IMR-90 (cell line): ENCODE measurements around the gene UEVLD. TPM values are rescaled to one million over a fixed set of nuclear protein-coding genes. Genes with fewer than 3 reads are reported as not detected.

Experiments
- ATAC-seq: fragments of 200-7000 bp; cut with Tn5 transposase; 2 replicates; pipeline ENCODE4 v1.9.1; 2020; ENCODE audit warnings: low read depth, mild to moderate bottlenecking, moderate library complexity
- BruUV-seq: library from RNA; stranded (reverse); fragments of 400-500 nt; replicated peaks from 2 replicates; lab custom pipeline; 2021; lab: Mats Ljungman, UMichigan
- CTCF ChIA-PET: fragments of 300-600 bp; formaldehyde crosslinking; extraction: SDS; loops from one replicate; lab custom pipeline; 2021; ENCODE audit warnings: antibody characterized with exemption; lab: Yijun Ruan, JAX
- POLR2A ChIA-PET: fragments of 300-600 bp; sonication (Branson Sonifier 250); formaldehyde crosslinking; loops from one replicate; lab custom pipeline; 2022; ENCODE audit warnings: antibody characterized with exemption; ENCODE audit not compliant: unreplicated experiment; lab: Charles Lee
- DNase-seq: peaks from one replicate; pipeline ENCODE4 v3.0.0; 2013
- H2AFZ ChIP-seq: replicated peaks from 2 replicates; pipeline ENCODE3; 2013; ENCODE audit warnings: low read length, mild to moderate bottlenecking; ENCODE audit not compliant: poor library complexity
- H2AK5ac ChIP-seq: 2 replicates; pipeline ENCODE4 v1.6.1; 2013; ENCODE audit warnings: low read depth, low read length, inconsistent platforms
- H2AK9ac ChIP-seq: replicated peaks from 2 replicates; pipeline ENCODE3; 2013; ENCODE audit warnings: mild to moderate bottlenecking, low read depth, low read length, moderate library complexity; ENCODE audit not compliant: poor library complexity
- H2BK120ac ChIP-seq: 2 replicates; pipeline ENCODE4 v1.6.1; 2013; ENCODE audit warnings: low read depth, low read length, inconsistent platforms
- H2BK15ac ChIP-seq: 3 replicates; pipeline ENCODE4 v1.6.1; 2013; ENCODE audit warnings: low read depth, low read length, inconsistent platforms
- H2BK20ac ChIP-seq: 2 replicates; pipeline ENCODE4 v1.6.1; 2013; ENCODE audit warnings: low read depth, mild to moderate bottlenecking, inconsistent platforms, low read length, moderate library complexity
- H2BK5ac ChIP-seq: 2 replicates; pipeline ENCODE4 v1.6.1; 2013; ENCODE audit warnings: mild to moderate bottlenecking, low read depth, low read length, inconsistent platforms; ENCODE audit not compliant: poor library complexity, severe bottlenecking
- H3K14ac ChIP-seq: replicated peaks from 2 replicates; pipeline ENCODE4 v1.6.1; 2013; ENCODE audit warnings: low read depth, low read length, inconsistent platforms
- H3K18ac ChIP-seq: 2 replicates; pipeline ENCODE4 v1.6.1; 2013; ENCODE audit warnings: low read depth, low read length, control low read depth
- H3K23ac ChIP-seq: 2 replicates; pipeline ENCODE4 v1.6.1; 2013; ENCODE audit warnings: low read depth, low read length, inconsistent platforms
- H3K27ac ChIP-seq: 2 replicates; pipeline ENCODE4 v1.5.1; 2013; ENCODE audit warnings: mild to moderate bottlenecking, control low read depth, low read length; ENCODE audit not compliant: insufficient read depth
- H3K27me3 ChIP-seq: 2 replicates; pipeline ENCODE4 v1.6.1; 2013; ENCODE audit warnings: low read length; ENCODE audit not compliant: control insufficient read depth, insufficient read depth
- H3K36me3 ChIP-seq: 2 replicates; pipeline ENCODE4 v1.6.1; 2013; ENCODE audit warnings: low read length, mixed read lengths; ENCODE audit not compliant: control insufficient read depth, insufficient read depth
- H3K4ac ChIP-seq: 2 replicates; pipeline ENCODE4 v1.6.1; 2013; ENCODE audit warnings: low read depth, low read length, inconsistent platforms
- H3K4me1 ChIP-seq: 2 replicates; pipeline ENCODE4 v1.6.1; 2013; ENCODE audit warnings: low read length, mixed read lengths; ENCODE audit not compliant: control insufficient read depth, insufficient read depth
- H3K4me2 ChIP-seq: 2 replicates; pipeline ENCODE4 v1.6.1; 2013; ENCODE audit warnings: low read depth, mild to moderate bottlenecking, control low read depth, low read length, moderate library complexity
- H3K4me3 ChIP-seq: 2 replicates; pipeline ENCODE4 v1.5.1; 2013; ENCODE audit warnings: low read depth, mild to moderate bottlenecking, control low read depth, low read length, moderate library complexity; ENCODE audit not compliant: insufficient read depth
- H3K56ac ChIP-seq: 2 replicates; pipeline ENCODE4 v1.6.1; 2013; ENCODE audit warnings: low read length, inconsistent platforms; ENCODE audit not compliant: insufficient read depth; ENCODE audit errors: extremely low read depth
- H3K79me1 ChIP-seq, 2 experiments: 2 replicates each; pipeline ENCODE4 v1.6.1; 2013; ENCODE audit warnings: low read length in 2 of 2, inconsistent platforms in 1 of 2, low read depth in 1 of 2
- H3K9ac ChIP-seq: 2 replicates; pipeline ENCODE4 v1.6.1; 2013; ENCODE audit warnings: low read depth, low read length, control low read depth
- H3K9me1 ChIP-seq: 2 replicates; pipeline ENCODE4 v1.6.1; 2013; ENCODE audit warnings: low read length, inconsistent platforms; ENCODE audit not compliant: insufficient read depth
- H3K9me3 ChIP-seq: 2 replicates; pipeline ENCODE4 v1.6.1; 2013; ENCODE audit warnings: low read length; ENCODE audit not compliant: control insufficient read depth, insufficient read depth
- H4K20me1 ChIP-seq: 2 replicates; pipeline ENCODE4 v1.6.1; 2013; ENCODE audit warnings: low read length, inconsistent platforms; ENCODE audit not compliant: insufficient read depth
- H4K5ac ChIP-seq: 2 replicates; pipeline ENCODE4 v1.6.1; 2013; ENCODE audit warnings: mild to moderate bottlenecking, low read depth, low read length, control low read depth
- H4K8ac ChIP-seq, 2 experiments: 2 replicates each; pipeline ENCODE4 v1.6.1; 2013; ENCODE audit warnings: low read depth in 2 of 2, low read length in 2 of 2, control low read depth in 1 of 2, inconsistent platforms in 1 of 2
- H4K91ac ChIP-seq: 2 replicates; pipeline ENCODE4 v1.6.1; 2013; ENCODE audit warnings: low read depth, low read length, inconsistent platforms; ENCODE audit not compliant: insufficient read depth
- BHLHE40 ChIP-seq: fragments of 150-350 bp; IDR thresholded peaks from 2 replicates; pipeline ENCODE4 v1.6.1; 2016; ENCODE audit warnings: mild to moderate bottlenecking, low read depth, low read length
- MAFK ChIP-seq: IDR thresholded peaks from 2 replicates; pipeline ENCODE4 v1.6.1; 2012; ENCODE audit warnings: low read depth, low read length, improper control_type of control experiment
- MAZ ChIP-seq: IDR thresholded peaks from 2 replicates; pipeline ENCODE4 v1.6.1; 2012; ENCODE audit warnings: low read depth, mild to moderate bottlenecking, low read length, improper control_type of control experiment, moderate library complexity, borderline replicate concordance
- NFE2L2 ChIP-seq: fragments of 150-350 bp; IDR thresholded peaks from 2 replicates; pipeline ENCODE4 v1.6.1; 2016; ENCODE audit warnings: low read depth, mild to moderate bottlenecking, low read length
- POLR2A ChIP-seq: IDR thresholded peaks from 2 replicates; pipeline ENCODE4 v1.6.1; 2012; ENCODE audit warnings: mild to moderate bottlenecking, low read depth, low read length
- RAD21 ChIP-seq: IDR thresholded peaks from 2 replicates; pipeline ENCODE4 v1.6.1; 2012; ENCODE audit warnings: low read length, improper control_type of control experiment
- RCOR1 ChIP-seq: IDR thresholded peaks from 2 replicates; pipeline ENCODE4 v1.6.1; 2012; ENCODE audit warnings: mild to moderate bottlenecking, low read length, improper control_type of control experiment; ENCODE audit not compliant: insufficient replicate concordance
- dilution Hi-C: fragments of 300-500 bp; cut with HindIII; formaldehyde crosslinking; loops from one replicate; pipeline ENCODE4 v1.14.3; 2018; ENCODE audit warnings: low sequenced_read_pairs; ENCODE audit not compliant: unreplicated experiment
- in situ Hi-C: fragments of 300-500 bp; cut with MboI; formaldehyde crosslinking; loops from 3 replicates; pipeline ENCODE4 v1.14.3; 2019; ENCODE audit warnings: low sequenced_read_pairs, inconsistent platforms, mixed read lengths
- intact Hi-C: fragments of 100-400 bp; cut with micrococcal nuclease; formaldehyde crosslinking; loops from 2 replicates; pipeline ENCODE4 v1.10.0; 2022
- polyA plus RNA-seq, 3 experiments: library from polyadenylated mRNA; depleted of rRNA; stranded (reverse); fragments of >200 nt; gene quantifications; 2 replicates each; pipeline ENCODE4 v1.2.3, GENCODE V29; 2012; ENCODE audit warnings: low replicate concordance in 1 of 3
- total RNA-seq: library from RNA; depleted of rRNA; stranded (reverse); fragments of >200 nt; gene quantifications from 2 replicates; pipeline ENCODE4 v1.2.3, GENCODE V29; 2012
- TF ChIP-seq, protein P1 (sequence below): conservative IDR thresholded peaks from 2 replicates; pipeline ENCODE4 v1.5.1; 2012; ENCODE audit warnings: mild to moderate bottlenecking, low read depth, low read length, improper control_type of control experiment
- TF ChIP-seq, protein P2 (sequence below): fragments of 150-350 bp; IDR thresholded peaks from 2 replicates; pipeline ENCODE4 v1.6.1; 2016; ENCODE audit warnings: low read depth, mild to moderate bottlenecking, low read length, moderate library complexity, borderline replicate concordance
- TF ChIP-seq, protein P3 (sequence below): fragments of 150-350 bp; IDR thresholded peaks from 2 replicates; pipeline ENCODE4 v1.6.1; 2017; ENCODE audit warnings: mild to moderate bottlenecking, antibody characterized with exemption, low read length, low read depth

Gene UEVLD
- total and polyA plus RNA-seq, 2 of the 4 experiments (the other 2 are of a cell fraction), result 13.8 to 29.2 TPM

GRCh38 chr11:18502352-18502751 lies 86.2 kb downstream of the UEVLD start:
- Histone ChIP-seq H3K56ac (no peak overlapping the region), H4K8ac (no peak overlapping the region), H4K20me1 (no peaks in the 10 kb centered on the region), H3K36me3 (peaks cover 19% of the 10 kb centered on the region), H3K4ac (no peak overlapping the region), H3K4me2 (no peak overlapping the region), H4K91ac (no peak overlapping the region), H3K9ac (no peak overlapping the region), H4K5ac (no peak overlapping the region), H3K4me1 (no peaks in the 10 kb centered on the region), H2BK5ac (no peak overlapping the region), H3K27me3 (no peaks in the 10 kb centered on the region), H3K18ac (no peak overlapping the region), H3K14ac (no peak overlapping the region), H2AFZ (no peak overlapping the region), H3K27ac (no peak overlapping the region), H2AK5ac (no peak overlapping the region), H3K23ac (no peak overlapping the region), H2BK120ac (no peak overlapping the region), H2BK20ac (no peak overlapping the region), H2AK9ac (no peak overlapping the region), H3K9me1 (no peaks in the 10 kb centered on the region), H3K9me3 (no peaks in the 10 kb centered on the region), H3K4me3 (no peak overlapping the region), H3K79me1 (peaks cover 0 to 3% of the 10 kb centered on the region in 2 experiments; a peak in 1 of 4 replicates), H2BK15ac (no peak overlapping the region)
- BruUV-seq, result no TSS peak
- no peak for ATAC-seq
- no peak for DNase-seq
- intact Hi-C loops, result loop anchor here (10.0 kb wide), 2 partner anchors 98 to 158 kb away; no protein-coding TSS in a partner anchor
- ChIA-PET POLR2A (no interaction called here), CTCF (no interaction called here)
- in situ Hi-C loops, result no loop called here
- TF ChIP-seq MAFK (no peak), MAZ (no peak), POLR2A (no peak), NFE2L2 (no peak), BHLHE40 (no peak), RCOR1 (no peak), RAD21 (no peak)
- TF ChIP-seq, protein P1, sequence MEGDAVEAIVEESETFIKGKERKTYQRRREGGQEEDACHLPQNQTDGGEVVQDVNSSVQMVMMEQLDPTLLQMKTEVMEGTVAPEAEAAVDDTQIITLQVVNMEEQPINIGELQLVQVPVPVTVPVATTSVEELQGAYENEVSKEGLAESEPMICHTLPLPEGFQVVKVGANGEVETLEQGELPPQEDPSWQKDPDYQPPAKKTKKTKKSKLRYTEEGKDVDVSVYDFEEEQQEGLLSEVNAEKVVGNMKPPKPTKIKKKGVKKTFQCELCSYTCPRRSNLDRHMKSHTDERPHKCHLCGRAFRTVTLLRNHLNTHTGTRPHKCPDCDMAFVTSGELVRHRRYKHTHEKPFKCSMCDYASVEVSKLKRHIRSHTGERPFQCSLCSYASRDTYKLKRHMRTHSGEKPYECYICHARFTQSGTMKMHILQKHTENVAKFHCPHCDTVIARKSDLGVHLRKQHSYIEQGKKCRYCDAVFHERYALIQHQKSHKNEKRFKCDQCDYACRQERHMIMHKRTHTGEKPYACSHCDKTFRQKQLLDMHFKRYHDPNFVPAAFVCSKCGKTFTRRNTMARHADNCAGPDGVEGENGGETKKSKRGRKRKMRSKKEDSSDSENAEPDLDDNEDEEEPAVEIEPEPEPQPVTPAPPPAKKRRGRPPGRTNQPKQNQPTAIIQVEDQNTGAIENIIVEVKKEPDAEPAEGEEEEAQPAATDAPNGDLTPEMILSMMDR, result no peak
- TF ChIP-seq, protein P2, sequence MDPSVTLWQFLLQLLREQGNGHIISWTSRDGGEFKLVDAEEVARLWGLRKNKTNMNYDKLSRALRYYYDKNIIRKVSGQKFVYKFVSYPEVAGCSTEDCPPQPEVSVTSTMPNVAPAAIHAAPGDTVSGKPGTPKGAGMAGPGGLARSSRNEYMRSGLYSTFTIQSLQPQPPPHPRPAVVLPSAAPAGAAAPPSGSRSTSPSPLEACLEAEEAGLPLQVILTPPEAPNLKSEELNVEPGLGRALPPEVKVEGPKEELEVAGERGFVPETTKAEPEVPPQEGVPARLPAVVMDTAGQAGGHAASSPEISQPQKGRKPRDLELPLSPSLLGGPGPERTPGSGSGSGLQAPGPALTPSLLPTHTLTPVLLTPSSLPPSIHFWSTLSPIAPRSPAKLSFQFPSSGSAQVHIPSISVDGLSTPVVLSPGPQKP, result no peak
- TF ChIP-seq, protein P3, sequence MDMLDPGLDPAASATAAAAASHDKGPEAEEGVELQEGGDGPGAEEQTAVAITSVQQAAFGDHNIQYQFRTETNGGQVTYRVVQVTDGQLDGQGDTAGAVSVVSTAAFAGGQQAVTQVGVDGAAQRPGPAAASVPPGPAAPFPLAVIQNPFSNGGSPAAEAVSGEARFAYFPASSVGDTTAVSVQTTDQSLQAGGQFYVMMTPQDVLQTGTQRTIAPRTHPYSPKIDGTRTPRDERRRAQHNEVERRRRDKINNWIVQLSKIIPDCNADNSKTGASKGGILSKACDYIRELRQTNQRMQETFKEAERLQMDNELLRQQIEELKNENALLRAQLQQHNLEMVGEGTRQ, result no peak
- dilution Hi-C loops, result no loop called here
